Stimulated activated CD8-positive, alpha-beta memory T cell treated with anti-CD3 and anti-CD28 coated beads, Interleukin-15, amount 100 ng/mL, for 48 hours (primary cell): ENCODE measurements around the gene NIPAL3.
"Not testable (repeated sequence)": the region's sequence is repeated elsewhere in the genome, so short reads cannot be mapped to it uniquely, and the experiment has no call there.

ENCODE experiments used
- DNase-seq, 2 donors: peaks; one replicate each; pipeline ENCODE4 v3.0.0-alpha.2; 2020; ENCODE audit warnings: low read depth in 2 of 2

Gene NIPAL3

DNA sequence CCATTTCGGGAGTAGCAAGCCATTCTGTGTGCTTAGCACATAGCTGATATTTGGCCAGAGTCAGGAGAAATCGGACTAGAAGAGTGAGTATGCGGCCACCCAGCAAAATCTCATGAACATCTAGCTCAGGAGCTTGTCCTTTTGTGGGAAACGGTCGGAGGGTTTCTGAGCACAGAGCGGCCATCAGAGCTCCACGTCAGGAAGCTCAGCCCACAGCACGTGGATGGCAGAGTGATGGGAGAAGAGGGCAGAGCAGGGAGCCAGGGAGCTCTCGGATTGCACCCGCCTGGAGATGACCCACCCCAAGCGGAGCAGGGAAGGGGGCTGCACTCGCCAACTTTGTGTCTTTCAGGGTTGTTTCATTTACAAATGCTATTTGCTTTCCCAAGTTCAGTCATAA lies 100.9 kb downstream of the NIPAL3 start:
- DNase-seq: no peak

DNA sequence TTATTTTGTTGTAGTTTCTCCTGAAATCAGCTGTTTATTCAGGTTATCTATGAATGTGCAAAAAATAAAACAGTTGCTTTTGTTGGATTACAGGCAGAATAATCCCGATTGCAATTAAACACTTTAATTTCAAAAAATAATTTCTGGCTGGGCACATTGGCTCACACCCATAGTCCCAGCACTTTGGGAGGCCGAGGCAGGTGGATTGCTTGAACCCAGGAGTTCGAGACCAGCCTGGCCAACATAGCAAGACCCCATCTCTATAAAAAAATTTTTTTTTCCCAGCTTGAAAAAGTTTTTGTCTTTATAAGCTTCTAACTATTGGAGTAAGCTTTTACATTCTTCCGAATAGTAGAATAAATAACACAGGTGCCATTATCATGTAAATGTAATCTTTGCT lies 102.3 kb downstream of the NIPAL3 start:
- DNase-seq: no peak

DNA sequence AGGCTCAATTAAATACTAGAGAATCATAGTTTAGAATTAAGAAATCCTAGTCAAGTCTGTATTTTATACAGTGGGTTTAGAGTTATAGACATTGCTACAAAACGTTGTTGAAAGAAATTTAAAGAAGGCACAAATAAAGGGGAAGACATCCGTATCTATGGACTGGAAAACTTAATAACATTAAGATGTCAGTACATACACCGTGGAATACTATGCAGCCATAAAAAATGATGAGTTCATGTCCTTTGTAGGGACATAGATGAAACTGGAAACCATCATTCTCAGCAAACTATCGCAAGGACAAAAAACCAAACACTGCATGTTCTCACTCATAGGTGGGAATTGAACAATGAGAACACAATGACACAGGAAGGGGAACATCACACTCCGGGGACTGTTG lies 104.7 kb downstream of the NIPAL3 start:
- not testable (repeated sequence) for DNase-seq
